NK-92 treated with Interleukin-12 subunit alpha and Interleukin-12 subunit beta, amount 100 ng/mL, for 24 hours (cell line): ENCODE measurements around the gene VPS29.

Source experiments
- DNase-seq: peaks from one replicate; lab custom pipeline; 2025; lab: John Stamatoyannopoulos, UW

Gene VPS29

GRCh38 chr12:110444455-110444854 lies 57.5 kb downstream of the VPS29 start:
- no peak for DNase-seq
